ENCODE measurements around the gene SYNE1.
A peak's percentile ranks its signal among the peaks of the same experiment; 100 is the strongest.

SYNE1 gene

DNA sequence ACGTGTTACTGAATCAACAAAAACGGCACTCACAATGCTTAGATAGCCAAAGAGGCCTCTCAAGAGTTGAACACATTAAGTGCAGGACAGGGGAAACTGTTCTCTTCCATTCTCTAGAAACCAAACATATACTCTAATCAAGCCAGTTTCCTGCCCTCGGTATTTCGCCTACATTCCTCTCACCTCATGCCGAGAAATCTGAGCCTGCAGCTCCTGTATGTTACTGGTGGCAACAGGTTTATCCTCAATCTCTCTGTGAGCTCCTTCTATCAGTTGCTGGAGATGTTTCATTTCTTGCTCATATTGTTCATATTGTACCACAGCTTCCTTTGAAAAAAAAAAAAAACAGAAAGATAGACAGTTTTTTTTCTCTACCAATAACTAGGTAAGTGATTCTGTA is 328.9 kb downstream of the SYNE1 start:
- DNase-seq, result no peak

DNA sequence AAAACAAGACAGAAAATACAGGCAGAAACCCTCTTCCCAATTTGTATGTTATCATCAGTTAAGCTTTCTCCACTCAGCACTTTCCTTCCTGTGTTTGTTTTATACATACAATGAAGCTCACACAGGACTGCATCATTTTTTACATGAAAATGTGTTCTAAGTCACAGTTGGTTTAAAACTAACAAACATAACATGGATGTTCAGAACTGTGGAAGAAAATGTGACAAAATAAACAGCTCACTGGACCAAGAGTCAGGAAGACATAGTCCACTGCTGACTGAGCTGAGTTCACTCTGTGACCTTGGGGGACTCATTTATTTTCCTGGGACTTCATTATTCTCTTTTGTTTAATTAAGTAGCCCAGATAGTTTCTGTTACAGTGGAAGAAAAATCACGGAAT is 331.5 kb downstream of the SYNE1 start:
- no peak for DNase-seq

DNA sequence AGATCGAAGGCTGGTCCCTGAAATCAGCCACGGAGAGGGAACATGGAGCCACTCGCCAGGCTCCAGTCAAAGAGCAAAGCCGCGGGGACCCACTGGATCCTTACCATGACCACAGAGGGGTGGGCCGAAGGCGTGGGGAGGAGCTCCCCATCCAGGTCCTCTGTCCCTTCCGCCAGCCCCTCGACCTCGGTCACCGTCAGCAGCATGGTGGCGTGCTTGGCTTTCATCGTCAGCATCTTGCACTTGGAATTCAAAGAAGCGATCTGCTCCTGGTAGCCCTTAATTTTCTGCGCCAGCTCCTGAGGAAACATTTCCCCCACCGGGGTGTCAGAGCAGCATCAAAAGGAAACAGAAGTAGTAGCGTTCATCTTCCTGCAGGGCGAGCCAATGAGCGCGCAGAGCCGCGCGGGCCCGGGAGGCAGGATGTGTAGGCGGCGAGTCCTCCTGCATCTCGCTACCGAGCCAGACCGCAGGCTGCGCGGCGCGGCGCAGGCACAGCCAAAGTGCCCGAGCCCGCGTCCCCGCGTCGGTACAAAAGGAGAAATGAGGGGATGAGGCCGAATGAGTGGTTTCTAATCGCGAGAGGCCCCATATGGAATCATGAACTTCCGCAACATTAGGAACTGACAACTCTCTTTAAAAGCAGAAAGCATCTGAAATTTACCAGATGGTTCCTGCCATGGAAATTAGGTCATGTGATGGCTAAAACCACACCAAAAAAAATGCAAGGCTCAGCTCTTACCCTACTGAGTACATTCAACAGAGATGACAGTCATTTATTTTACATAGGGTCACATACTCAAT is 335.2 kb downstream of the SYNE1 start:
- DNase-seq, result peak; percentile 93

DNA sequence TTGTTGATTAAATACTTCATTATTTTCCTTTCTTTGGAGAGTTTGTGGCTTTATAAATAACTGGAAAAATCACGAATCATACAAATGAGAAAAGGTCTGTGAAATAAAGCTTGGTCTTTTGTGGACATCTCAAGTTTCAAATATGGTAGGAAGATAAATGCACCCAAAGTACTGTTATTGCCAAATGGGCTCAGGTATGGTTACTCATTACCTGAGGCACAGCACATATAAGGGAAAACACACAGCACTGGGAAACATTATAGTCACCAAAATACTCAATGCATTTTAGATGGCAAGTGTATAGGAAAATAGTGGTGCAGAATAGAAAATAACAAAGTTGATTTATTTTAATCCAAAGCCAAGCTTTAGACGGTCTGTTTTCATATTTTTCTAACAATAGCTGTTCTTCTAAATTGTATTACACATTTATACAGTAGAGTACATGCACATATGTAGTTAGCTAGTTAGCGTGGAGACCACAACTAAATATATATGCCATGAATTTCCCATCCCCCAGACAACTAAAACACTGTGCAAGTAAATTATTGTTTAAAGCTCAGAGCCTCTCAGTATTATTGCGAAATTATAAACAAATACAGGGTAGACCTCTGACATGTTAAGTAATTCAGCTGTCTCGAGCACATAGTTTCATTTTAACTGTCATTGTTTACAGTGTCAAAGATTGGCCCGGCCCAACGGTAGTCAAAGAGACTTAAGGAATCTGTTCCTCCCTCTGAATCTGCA is 336.0 kb downstream of the SYNE1 start:
- DNase-seq, result no peak

DNA sequence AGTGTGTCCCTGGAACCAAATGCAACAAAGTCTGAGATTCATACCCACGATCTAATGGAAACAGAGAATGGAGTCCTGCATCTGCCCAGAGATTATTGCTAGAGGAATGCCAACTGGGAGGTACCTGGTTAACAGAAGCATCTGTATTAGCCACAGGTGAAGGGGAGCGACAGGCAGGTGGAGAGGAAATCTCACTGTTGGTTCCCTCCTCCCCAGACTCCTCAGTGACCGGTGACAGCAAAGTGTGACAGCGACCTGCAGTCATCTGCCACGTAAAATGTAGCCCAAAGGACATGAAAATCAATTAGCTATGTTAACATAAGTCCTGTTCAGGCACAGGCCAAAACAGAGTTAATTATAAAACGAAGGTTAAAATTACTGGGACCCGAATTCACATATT is 336.6 kb downstream of the SYNE1 start:
- DNase-seq, result no peak

DNA sequence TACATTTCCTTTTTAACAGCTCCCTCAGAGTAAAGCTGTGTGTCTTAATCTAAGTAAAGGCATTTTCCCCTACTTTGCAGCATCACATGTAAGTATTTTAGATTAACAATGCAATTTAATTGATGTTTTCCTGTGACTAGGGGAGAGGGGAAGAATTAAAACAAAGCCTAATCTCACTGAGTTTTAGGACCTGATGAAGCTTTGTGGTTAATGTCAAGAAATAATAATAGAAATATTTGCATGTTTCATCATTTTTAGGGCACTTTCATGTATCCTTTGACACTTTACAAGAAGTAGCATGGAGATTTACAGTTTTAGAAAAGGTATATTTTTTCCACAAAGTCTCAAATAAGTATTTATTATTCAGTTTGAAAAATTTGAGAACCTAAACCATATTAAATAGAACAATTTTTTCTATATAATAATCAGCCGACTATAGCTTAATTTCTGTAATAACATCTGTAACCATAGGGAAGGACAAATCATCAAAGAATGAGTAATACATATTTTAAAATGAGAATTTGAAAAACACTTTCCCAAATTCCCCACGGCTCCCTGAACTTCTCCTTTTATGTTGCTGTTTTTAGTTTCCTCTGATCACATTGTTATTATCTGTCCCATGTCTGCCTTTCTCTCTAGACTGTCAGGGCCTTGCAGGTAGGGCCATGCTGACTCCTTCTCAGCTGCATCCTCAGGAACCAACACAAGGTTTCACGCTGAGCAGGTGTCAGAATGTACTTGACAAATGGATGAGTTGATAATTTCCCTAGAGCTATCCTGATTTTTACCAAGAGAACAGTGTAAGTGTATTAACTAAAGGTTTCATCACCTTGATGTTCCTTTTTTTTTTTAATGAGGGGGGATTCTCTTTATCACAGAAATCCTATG is 338.1 kb downstream of the SYNE1 start:
- no peak for DNase-seq

DNA sequence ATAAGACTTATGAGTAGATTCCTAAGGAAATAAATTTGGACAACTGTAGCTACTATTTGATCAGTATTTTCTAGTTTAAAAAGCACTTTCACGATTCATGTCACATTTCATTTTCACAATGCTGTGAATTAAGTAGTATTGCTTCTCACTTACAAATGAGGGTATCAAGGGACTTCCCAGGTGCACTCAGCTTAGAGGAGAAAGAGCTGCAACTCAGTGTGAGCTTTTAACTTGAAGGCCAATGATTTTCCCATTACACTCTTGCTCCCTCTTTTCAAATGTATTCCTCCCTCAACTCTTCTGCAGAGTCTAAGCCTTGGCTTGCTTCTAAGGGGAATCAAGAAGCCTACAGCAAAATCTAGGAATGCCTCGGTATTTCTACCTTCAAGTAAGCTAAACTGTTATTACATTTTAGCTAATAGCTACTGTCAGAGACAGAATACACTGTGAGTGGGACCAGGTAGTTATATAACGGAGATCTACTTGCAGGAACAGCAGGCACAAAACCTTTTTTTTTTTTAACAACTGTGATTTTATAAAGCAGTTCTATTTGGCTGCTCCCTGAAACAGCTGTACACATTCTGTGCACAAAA is 339.0 kb downstream of the SYNE1 start:
- DNase-seq, result no peak

DNA sequence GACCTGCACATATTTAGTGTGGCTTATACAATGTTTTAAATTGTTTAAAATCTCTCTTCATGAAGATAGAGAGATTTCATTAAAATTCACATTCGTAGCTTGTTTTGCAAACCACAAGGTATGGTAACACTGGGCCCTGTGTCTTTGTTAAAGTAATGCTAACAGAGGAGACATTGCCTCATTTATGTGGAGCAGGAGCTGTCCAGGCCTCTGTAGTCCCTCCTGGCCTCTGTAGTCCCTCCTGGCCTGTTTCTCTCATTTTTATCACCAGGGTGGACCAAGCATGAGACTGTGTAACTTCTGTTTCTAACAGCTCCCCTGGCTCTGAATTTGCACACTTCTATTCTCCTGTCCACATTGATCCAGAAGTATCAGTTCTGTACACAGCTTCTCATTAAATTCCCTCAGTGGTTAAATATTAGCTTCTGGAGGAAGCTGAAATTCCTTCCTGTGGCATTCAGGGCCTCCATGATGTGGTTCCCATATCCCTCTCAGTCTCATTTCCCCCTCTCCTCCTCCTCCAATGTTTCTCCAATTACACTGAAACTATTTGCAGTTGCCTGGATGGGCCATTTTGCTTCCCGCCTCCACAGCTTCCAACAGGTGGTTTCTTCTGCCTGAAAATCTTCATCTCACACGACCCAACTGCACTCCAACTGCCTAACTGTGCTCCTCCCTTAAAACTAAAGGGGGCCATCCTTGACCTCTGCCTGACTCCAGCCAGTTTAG is 340.4 kb downstream of the SYNE1 start:
- DNase-seq, result no peak

DNA sequence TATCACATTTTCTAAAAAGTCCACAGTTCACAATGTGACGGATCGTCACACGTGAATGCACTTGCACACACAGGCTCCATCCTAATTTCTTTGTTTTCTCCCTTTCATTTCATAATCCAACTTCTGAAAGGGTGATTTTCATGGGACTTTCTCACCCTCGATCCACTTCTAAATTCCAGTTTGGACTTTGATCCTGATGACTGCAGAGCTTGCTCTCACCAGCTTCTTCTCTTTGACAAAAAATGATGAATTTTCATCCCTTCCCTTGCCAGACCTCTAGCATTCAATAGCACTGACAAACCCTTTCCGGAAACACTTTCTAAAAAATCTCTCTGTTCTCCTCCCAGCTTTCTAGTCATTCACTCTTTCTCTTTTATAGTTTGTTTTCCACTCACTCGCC is 341.2 kb downstream of the SYNE1 start:
- no peak for DNase-seq

DNA sequence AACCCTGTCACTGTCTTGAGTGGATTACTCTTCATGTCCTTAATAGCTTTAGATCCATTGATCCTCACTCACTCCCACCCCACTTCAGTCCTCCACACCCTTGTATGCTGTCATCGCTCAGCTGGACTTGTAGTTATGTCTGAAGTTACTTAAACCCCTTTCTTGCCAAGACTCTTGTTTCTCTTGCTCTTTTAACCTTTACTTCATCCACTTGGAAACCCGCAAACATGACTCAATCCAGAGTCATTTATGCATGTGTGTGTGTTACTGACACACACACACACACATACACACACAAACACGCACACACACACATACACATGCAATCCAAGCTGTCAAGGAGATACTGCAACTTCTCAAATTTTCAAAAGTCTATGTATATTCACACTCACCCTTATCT is 341.8 kb downstream of the SYNE1 start:
- DNase-seq, result no peak

DNA sequence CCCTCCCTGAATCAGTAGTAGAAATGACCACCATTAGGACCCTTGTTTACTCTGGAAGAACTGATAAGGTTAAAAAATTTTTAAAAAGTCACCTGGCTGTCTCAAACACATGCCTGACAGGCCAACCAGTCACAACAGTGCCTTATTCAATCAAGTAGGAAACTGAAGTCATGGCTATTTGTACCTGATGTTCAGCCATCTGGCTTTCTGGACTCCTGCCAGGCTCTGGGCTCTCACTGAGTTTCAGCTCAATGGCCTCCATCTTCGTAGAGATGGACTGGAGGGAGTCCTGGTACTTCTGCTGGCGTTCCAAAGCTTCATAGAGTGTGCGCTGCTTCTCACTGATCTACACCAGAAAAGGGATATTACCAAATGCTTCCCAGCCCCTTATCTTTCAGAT is 343.8 kb downstream of the SYNE1 start:
- no peak for DNase-seq

DNA sequence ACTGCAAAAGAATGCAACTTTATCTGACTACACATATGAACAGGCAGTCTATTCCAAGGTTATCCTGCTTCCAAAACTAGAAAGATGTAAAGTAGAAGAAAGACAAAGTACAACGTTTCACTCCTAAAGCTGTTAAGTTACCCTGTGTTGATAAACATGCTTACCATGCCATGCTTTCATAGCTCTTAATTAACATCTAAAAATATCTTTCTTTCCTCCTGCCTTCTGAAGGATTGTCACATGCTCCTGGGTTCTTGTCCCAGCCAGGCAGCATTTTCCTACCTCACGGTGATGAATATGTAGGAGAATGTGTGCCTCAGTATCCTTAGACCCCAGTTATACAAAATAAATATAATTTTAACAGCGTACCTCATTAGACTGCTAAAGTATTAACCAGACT is 344.6 kb downstream of the SYNE1 start:
- DNase-seq, result no peak

DNA sequence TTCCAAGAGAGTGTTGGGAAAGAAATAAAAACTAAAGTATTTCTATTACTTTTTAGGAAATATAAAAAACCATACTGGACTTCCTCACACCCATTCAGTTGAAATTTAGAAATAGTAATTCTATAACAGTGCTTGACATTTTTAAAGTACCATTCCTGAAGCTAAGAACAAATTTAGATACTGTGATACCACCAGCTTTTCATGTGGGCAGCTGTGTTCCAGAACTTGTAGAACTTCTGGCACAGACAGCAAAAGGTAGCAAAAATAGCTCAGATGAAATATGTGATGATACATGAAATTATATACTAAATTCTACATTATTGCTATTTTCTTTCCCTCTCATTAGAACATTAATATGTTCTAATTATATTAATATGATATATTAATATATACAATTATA is 346.5 kb downstream of the SYNE1 start:
- no peak for DNase-seq

DNA sequence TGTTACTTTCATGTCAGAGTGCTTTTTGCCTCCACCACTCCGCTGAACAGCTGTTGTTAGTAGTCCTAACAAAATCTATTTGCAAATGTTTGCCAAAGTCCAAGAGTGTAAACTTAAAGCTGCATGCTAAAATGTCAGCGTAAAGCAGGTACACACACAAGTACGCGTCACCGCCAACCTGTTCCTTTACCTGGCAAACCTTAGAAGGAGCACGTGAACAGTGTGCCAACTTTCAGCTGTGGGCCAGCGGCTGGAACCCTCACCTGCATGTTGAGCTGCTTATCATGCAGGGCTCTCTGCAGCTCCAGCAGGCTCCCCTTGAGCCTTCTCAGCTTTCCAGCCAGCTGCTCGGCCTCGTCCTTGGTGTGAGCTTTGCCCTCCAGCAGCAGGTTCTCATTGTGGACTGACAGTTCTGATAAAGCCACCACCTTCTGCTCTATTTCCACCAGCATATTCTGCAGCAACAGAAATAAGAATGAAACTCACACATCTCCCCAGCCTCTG is 359.3 kb downstream of the SYNE1 start:
- DNase-seq, result no peak

DNA sequence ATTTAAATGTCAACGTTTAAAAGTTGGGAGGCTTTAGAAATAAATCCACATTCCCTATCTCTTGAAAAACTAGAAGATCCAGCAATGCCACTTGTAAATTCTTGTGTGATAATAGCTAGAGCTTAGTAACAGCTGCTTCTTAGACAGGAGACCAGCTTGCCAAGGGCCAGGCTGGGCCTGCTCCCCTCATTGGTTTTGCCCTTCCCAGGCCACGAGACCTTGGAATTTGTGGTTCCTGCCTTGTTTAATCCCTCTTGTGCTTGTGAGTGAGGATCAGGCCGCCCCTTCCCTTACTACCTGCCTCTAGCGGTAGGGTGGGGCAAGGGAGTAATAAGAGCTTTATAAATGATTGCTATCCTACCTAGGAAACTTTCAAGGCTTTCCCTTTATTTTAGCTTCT is 363.5 kb downstream of the SYNE1 start:
- no peak for DNase-seq

DNA sequence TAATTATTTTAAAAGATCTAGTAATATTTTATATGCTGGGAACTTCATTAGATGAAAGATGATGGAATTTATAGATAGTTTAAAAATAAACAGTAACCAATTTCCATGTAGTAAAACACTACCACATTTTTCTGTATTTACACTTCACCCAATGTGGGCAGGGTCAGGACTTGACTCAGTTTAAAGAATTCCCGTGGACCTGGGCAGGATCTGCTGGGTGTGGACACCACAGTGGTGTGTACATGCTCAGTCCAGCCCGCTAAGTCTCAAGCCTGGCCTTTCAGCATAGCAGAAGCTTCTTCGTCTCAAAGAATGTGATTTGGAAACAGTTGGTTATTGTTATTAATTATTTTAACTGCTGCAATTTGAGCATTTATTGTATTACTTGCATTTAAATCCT is 364.2 kb downstream of the SYNE1 start:
- DNase-seq, result no peak

DNA sequence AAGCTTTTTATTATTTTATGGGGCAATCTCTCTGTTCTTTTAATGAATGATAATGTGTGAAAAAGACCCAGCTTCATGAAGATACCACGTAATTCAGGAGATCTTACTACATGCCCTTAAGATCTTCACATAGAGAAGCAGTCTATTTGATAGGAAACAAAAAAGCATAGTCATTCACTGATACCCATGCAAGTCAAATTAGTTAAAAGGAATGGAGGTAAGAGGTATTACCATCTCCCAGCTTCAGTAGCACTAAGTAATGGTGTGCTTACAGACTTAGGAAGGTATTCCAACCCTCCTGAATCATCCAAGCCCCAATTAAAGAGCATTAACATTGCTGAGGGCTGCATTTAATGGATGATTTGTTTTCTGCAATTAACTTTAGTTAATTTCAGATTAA is 364.7 kb downstream of the SYNE1 start:
- DNase-seq, result no peak

DNA sequence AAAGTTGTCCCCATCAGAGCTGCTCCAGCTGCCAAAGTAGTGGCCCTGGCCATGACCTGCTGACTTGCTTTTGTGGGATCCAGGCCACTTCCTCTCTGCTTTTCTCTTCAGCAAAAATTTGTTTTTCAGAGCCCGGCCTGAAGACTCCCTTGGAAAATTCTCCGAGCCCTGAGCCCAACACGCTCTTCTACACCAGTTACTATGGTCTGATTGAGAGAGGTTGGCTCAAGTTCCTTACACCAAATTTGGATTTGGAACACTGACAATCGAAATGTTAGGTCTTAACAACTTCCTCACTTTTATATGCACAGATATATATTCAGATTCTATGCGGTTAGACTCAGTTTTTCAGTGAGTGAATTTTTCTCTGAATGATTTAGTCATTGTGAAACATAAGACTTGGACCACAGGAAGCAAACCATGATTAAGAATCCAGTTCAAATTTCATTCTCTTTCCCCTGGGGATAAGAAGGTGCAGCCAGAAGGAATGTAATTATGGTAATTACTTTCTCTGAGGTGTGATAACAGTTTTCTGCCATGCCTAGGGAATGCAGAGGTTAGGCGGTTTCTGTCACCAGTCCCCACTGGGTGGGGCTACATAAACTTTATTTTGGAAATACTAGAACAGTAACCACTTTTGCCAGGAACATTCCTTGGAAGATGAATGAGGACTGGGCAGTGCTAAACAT is 365.2 kb downstream of the SYNE1 start:
- peak; percentile 38 for DNase-seq

DNA sequence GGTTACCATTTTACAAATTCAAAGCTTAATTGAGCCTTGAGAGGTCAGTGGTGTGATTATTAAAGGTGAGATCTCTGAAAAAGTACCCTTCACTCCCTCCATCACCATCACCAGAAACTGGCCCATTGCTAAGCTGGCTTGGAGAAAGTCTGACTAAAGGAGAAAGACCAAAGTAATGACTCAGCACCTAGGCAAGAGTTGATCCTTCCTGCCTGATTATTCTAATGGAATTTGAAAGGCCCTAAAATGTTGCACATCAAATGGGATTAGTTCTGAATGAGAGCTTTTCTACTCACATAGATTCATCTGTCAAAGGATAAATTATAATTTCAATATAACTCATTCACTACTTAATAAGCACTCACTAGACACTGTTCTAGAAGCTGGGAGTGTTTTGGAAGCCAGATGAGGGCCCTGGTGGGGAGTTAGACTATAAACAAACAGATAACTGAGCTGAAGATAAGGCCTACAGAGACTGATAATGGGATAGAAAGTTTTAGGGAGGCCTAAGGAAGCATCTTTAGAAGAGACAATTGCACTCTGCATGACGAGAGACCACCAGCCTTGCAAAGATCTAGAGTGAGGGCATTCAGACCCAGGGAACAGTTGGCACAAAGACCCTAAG is 366.7 kb downstream of the SYNE1 start:
- DNase-seq, result peak; percentile 19

DNA sequence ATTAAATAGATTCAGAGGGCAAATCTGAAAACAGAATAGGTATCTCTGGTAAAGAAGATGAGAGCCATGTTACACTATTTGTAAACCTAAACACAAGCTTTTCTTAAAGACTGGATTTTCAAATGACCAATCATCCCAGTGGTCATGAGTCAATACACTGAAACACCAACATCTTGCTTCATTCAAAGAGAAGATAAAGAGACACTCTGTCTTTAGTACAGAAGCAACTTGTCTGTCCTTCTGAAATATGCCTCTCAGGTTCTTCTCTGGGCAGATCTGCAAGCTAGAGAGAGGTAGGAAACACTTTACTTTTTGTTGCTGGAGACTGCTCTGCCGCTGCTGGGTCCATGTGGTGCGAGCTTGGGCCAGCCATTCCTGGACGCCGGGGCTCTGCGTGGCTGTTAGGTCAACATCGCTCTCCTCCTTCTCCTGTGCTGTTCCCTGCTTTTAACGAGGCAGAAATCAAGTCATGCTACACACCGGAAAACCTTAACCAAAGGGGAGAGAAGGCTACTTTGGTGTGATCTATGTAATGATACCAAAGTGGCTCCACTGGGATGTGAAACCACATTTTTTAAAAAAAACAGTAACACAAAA is 368.2 kb downstream of the SYNE1 start:
- no peak for DNase-seq
